Esophagus squamous epithelium (tissue), 4 donors: Measurements from ENCODE around the gene TRAF3IP1.

ENCODE experiments used
- POLR2A ChIP-seq, 4 donors: fragments of 450-650 bp; IDR thresholded peaks; one replicate each; pipeline ENCODE4 v1.6.1; 2017; ENCODE audit warnings: antibody characterized with exemption in 4 of 4, mild to moderate bottlenecking in 4 of 4, moderate library complexity in 3 of 4
- TF ChIP-seq, protein P1 (sequence below), 6 experiments: fragments of 450-650 bp in 4 of 6; fragments of 200-600 bp in 2 of 6; sonication (generic) in 2 of 6; IDR thresholded peaks; one replicate each; pipeline ENCODE4 v1.5.1; 2016 to 2019; ENCODE audit warnings: antibody characterized with exemption in 6 of 6, mild to moderate bottlenecking in 4 of 6, moderate library complexity in 4 of 6

GRCh38 chr2:238438856-238439849 lies 118.8 kb downstream of the TRAF3IP1 start:
- TF ChIP-seq, protein P1, sequence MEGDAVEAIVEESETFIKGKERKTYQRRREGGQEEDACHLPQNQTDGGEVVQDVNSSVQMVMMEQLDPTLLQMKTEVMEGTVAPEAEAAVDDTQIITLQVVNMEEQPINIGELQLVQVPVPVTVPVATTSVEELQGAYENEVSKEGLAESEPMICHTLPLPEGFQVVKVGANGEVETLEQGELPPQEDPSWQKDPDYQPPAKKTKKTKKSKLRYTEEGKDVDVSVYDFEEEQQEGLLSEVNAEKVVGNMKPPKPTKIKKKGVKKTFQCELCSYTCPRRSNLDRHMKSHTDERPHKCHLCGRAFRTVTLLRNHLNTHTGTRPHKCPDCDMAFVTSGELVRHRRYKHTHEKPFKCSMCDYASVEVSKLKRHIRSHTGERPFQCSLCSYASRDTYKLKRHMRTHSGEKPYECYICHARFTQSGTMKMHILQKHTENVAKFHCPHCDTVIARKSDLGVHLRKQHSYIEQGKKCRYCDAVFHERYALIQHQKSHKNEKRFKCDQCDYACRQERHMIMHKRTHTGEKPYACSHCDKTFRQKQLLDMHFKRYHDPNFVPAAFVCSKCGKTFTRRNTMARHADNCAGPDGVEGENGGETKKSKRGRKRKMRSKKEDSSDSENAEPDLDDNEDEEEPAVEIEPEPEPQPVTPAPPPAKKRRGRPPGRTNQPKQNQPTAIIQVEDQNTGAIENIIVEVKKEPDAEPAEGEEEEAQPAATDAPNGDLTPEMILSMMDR (IDR thresholded peaks at IDR 0.05): no peak
- TF ChIP-seq POLR2A (IDR thresholded peaks at IDR 0.05): no peak
